Activated CD4-positive, alpha-beta T cell treated with anti-CD3 and anti-CD28 coated beads, Interleukin-2, Interleukin-6, amounts not matched to agents 100 ng/mL and 50 ng/mL, durations not matched to agents 16 hours and 8 hours (primary cell): ENCODE measurements around the gene LRRC43.

ENCODE experiments used
- DNase-seq: peaks from one replicate; pipeline ENCODE4 v3.0.0-alpha.2; 2020

The LRRC43 gene

GRCh38 chr12:122182887-122183587, at the start of gene LRRC43:
LRRC43 (plus strand) TSS chr12:122183123; CDS start chr12:122183145, 22 bp downstream.
- DNase-seq, result no peak

- no peak for DNase-seq
Measured at GRCh38 chr12:122133192-122133950, 49.6 kb upstream of the LRRC43 start.

GRCh38 chr12:122135437-122136031, 47.4 kb upstream of the LRRC43 start:
- DNase-seq, result no peak

GRCh38 chr12:122137229-122137628, 45.7 kb upstream of the LRRC43 start:
- DNase-seq, result no peak

GRCh38 chr12:122137681-122138080, 45.2 kb upstream of the LRRC43 start:
- no peak for DNase-seq

GRCh38 chr12:122138181-122138580, 44.7 kb upstream of the LRRC43 start:
- DNase-seq, result no peak

GRCh38 chr12:122138616-122139015, 44.3 kb upstream of the LRRC43 start:
- no peak for DNase-seq

GRCh38 chr12:122139266-122139665, 43.7 kb upstream of the LRRC43 start:
- DNase-seq, result no peak

- no peak for DNase-seq
Measured at GRCh38 chr12:122139941-122140340, 43.0 kb upstream of the LRRC43 start.

- no peak for DNase-seq
Measured at GRCh38 chr12:122140467-122141257, 42.3 kb upstream of the LRRC43 start.

- DNase-seq, result no peak
Measured at GRCh38 chr12:122141911-122142725, 40.8 kb upstream of the LRRC43 start.

GRCh38 chr12:122142857-122143256, 40.1 kb upstream of the LRRC43 start:
- DNase-seq, result no peak

- DNase-seq, result no peak
Measured at GRCh38 chr12:122144885-122145284, 38.0 kb upstream of the LRRC43 start.

GRCh38 chr12:122145505-122146330, 37.2 kb upstream of the LRRC43 start:
- DNase-seq, result no peak

- no peak for DNase-seq
Measured at GRCh38 chr12:122147514-122148290, 35.2 kb upstream of the LRRC43 start.

- DNase-seq, result no peak
Measured at GRCh38 chr12:122148657-122149056, 34.3 kb upstream of the LRRC43 start.

- no peak for DNase-seq
Measured at GRCh38 chr12:122150127-122150681, 32.7 kb upstream of the LRRC43 start.

GRCh38 chr12:122152754-122153153, 30.2 kb upstream of the LRRC43 start:
- DNase-seq, result no peak

GRCh38 chr12:122155705-122156104, 27.2 kb upstream of the LRRC43 start:
- no peak for DNase-seq

GRCh38 chr12:122158700-122159285, 24.1 kb upstream of the LRRC43 start:
- no peak for DNase-seq
